AG09319 (cell line): Measurements from ENCODE around the gene SEC22A.

Experiments used
- DNase-seq: peaks from one replicate; pipeline ENCODE4 v3.0.0-alpha.2; 2010; ENCODE audit warnings: low read depth; ENCODE audit errors: extremely low read depth
- TF ChIP-seq, protein P1 (sequence below): IDR thresholded peaks from 2 replicates; pipeline ENCODE4 v1.5.1; 2011; ENCODE audit warnings: low read depth, mild to moderate bottlenecking, inconsistent platforms, low read length, moderate library complexity

The SEC22A gene

DNA sequence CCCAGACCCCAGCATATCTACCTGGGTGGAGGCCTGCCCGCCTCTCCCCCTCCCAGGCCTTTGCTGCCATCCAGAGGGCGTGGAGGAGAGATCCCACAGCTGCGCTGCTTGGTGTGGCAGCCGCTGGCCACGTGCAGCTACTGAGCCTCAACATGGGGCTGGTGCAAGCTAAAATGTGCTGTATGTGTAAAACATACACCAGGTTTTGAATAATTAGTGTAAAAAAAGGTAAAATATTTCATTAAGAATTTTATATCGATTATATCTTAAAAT lies 95.8 kb downstream of the SEC22A start:
- no peak for DNase-seq
- TF ChIP-seq, protein P1, sequence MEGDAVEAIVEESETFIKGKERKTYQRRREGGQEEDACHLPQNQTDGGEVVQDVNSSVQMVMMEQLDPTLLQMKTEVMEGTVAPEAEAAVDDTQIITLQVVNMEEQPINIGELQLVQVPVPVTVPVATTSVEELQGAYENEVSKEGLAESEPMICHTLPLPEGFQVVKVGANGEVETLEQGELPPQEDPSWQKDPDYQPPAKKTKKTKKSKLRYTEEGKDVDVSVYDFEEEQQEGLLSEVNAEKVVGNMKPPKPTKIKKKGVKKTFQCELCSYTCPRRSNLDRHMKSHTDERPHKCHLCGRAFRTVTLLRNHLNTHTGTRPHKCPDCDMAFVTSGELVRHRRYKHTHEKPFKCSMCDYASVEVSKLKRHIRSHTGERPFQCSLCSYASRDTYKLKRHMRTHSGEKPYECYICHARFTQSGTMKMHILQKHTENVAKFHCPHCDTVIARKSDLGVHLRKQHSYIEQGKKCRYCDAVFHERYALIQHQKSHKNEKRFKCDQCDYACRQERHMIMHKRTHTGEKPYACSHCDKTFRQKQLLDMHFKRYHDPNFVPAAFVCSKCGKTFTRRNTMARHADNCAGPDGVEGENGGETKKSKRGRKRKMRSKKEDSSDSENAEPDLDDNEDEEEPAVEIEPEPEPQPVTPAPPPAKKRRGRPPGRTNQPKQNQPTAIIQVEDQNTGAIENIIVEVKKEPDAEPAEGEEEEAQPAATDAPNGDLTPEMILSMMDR: no peak

DNA sequence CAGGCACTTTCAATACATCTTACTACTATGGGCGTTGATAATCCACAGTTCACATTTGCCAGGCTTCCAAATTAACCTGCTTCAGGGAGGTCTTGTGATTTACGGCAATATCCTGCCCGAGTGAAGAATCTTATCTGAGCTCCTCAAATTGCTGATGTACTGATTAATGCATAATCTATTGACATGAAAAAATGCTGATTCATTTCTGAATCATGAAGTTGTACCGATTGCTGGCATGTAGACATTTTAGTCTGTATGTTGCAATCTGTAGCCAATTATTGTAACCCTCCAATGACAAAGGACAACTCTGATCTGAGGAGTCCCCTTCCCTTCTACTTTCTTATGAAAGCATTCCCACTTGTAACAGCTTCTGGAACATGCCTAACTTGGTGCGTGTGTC lies 97.2 kb downstream of the SEC22A start:
- no peak for DNase-seq

DNA sequence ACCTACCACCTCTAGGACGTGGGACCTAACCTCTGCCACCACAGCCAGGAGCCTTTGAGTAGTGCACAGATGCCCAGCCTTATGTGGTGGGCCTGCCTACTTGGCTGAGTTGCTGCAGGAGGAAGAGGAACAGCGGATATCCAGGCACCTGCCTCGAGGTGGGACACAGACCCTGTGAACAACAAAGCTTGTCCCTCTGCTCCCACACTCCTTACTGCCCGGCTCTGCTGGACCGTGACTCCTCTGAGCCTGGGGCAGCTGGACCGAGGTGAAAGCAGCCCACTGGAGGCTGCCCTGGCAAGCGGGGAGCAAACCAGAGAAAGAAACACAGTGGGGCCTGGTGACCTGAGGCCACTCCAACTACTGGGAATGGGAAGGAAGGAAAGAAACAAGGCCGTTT lies 97.8 kb downstream of the SEC22A start:
- DNase-seq: no peak
- TF ChIP-seq, protein P1: no peak

More for the DNA sequence above, 97.2 kb downstream of the SEC22A start:
- TF ChIP-seq, protein P1: no peak

DNA sequence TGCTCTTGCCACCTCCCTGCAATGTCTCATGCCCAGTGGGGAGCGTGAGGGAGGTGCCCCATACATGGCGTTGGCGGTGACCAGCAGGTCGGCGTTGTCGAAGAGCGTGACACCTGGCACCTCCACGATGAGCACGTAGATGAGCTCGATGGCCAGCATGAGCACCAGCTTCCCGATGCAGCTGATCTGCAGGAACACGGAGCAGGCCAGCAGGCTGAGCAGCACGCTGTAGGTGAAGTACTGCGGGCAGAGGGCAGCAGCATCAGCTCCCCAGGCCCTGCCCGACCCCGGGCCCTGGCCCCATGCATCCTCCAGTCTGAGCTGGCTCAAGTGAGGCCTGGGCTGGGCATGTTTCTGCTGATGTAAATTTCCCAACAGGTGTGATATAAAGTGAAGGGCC lies 98.3 kb downstream of the SEC22A start:
- TF ChIP-seq, protein P1: no peak
- no peak for DNase-seq

DNA sequence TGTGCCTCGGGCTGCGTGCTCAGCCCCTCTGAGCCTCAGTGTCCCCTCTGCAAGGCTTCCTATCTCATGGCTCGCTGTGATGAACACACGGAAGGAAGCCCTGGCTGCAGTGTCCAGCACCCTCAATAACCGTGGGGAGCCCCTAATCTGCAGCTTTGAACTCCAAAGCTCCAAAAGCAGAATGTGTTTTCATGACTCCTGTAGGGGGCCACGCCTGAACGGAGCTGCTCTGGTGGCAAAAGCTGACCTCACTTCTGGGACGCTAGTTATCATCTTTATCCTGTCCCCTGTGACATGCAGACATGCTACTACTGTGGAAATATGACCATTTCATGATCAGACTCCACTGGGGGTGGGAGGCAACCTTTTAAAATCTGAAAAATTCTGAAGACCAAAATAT lies 98.8 kb downstream of the SEC22A start:
- TF ChIP-seq, protein P1: no peak
- DNase-seq: no peak

DNA sequence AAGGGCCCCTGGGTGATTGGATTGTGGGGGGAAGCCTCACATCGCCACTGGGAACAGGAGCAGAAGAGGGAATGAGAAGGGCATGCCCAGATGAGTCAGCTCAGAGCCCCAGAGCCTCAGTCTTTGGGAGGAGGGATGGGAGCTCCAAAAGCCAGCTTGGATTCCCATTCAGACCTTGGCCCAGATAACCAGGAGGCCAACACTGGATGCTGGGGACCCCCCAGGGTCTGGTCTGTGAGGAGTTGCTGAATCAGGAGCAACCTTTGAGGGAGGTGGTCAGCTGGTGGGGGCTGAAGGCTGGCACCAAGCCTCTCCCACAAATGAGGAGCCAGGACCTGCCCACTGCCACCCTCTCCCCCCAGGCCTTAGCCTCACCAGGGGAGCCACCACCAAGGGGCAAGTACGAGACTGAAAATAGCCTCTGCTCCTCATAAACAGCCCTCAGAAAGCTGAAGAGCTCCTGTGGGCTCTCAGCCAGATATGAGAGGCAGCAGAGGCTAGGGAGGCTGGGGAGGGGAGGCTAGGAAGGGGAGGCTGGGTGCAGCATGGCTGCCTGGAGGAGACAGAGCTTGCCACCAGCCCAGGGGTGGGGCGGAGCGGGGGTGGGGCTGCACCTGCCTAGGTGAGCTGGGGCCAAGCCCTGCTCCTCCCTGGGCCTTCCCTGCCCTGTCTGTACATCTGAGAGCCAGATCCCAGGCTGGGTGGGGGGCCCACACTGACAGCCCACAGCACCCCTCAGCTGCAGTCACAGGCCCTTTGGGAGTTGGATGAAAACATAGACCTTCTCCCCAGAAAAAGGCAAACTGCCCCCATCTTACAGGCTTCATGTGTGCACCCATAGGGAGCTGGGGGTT lies 99.8 kb downstream of the SEC22A start:
- TF ChIP-seq, protein P1: no peak

DNA sequence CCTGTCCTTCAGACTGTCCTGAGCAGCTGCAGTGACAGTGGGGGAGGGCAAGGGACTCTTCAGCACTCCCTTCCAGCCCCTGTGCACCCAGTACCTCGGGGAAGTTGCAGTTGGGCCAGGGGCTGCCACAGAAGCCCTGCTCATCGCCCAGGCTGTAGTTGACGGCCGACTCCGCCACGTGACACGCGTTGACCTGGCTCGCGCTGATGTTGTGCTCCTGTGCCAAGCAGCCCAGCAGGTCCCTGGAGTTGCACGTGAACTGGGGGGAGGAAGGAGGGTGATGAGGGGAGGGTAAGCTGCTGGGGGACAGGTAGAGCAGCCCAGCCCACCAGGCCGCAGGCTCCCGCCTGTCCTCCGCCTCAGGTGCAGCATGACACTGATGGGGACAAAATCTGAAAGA lies 101.2 kb downstream of the SEC22A start:
- TF ChIP-seq, protein P1: no peak
- DNase-seq: no peak

More for the DNA sequence above, 99.8 kb downstream of the SEC22A start:
- no peak for DNase-seq
